ENCODE results near the gene PCARE.
"Not testable (repeated sequence)": the region's sequence is repeated elsewhere in the genome, so short reads cannot be mapped to it uniquely, and the experiment has no call there.

Gene PCARE

DNA sequence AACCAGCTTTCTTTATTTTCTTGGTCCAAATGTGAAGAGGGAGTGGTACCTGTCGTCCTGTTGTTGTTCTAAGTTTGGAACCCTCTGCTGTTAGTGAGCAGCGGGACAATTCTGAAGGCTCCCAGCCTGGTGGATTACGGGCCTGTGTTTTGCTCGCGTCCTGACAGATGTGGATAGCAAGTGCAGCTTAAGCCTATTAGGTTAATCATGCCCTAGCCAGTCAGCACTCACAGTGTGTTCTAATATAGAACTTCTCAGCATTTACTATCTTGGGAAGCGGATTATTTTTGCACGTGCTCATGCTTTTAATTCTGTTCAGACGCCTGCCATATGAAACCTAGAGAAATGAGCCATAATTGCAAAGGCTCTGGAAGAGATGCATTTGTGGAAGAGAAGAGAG is at the start of gene PCARE:
PCARE (minus strand) TSS at position 113 of the 400 bp plus-strand sequence. CDS start 262 bp downstream, outside the sequence.
- DNase-seq, result peak; percentile 52

DNA sequence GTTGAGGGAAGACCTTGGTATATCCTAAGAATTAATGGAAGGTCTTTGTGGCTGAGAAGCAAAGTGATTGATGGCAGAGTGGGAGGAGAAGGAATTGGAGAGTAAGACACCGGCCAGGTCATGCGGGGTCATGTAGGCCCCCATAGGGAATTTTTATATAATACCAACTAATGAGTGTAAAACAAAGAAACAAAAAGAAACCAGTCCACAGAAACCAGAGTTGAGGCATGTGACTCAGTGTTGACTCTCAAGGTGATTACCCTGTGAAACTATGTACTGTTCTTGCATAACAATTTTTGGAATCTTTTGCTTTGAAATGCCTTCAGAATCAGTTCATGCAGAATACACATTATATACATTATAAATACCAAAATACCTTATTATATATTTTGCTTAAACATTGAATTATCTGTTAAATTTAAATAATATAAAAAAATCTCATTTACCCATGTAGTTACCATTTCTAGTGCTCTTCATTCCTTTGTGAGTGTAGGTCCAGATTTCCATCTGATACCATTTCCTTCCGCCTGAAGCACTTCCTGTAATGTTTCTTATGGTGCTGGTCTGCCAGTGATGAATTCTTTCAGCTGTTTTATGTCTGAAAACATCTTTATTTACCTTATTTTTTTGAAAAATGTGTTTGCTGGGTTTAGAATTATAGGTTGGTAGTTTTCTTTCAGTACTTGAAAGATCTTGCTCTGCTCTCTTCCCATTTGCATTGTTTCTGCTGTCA is 49.5 kb upstream of the PCARE start:
- DNase-seq, result no peak

DNA sequence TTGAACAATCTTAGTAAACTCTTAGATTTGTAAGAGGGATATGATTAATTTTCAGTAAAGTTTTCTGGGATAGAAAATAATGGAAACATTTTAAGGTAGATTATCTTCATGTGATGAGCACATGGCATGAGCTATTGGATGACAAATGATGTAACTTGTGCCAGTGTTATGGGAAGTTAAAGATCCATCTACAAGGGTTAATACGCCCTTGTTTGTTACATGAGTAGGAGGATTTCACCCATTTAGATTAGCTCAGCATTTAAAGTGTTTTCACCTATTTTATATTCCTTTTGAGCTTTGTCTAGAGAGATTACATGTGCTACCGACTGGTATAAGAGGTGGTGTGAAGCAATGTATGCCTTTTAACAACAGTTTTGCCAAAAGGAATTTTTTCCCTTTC is 46.5 kb upstream of the PCARE start:
- no peak for DNase-seq

DNA sequence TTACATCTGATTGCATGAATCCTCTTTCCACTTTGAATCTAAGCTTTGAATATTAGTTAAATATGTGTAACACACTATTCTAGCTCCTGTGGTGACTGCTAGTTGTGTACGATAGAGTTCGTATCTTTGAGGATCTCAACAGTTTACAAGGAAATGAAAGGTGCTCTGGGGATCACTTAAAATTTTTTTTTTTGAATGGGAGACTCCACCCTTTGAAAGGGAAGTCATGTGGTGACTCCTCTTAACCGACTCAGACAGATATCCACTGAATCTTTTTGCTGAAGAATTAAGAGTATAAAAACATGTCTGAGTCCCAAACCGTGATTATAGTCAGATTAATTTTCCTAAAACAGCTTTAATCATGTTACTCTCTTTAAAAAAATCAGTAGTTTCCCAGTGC is 44.9 kb upstream of the PCARE start:
- no peak for DNase-seq

DNA sequence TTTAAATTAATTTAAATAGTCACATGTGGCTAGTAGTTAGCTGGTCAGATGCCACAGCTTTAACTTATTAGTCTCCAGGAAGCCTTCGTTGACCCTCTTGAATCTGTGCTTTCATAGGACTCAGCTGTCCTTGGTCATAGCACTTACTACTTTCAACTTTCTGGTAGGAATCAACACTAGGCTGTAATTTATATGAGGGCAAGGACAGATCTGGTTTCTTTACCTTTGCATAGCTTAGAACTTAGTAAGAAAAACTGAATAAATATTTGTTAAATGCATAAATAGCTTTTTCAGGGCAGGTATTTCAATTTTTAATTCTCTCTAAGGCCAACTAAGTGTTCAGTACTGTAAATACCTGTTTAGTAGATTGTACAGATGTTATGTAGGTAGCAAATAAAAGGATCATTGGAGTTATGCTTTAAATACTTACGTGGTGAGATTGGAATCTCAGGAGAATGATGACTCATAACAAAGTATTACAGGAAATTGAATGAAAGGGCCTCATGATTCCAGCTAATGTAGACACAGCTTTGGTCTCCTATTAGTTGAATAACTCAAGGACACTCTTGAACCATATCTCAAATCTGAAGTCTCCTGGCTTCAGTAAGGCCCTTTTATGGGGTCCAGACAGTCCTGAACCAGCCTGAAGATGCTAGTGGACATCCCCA is 43.4 kb upstream of the PCARE start:
- no peak for DNase-seq

DNA sequence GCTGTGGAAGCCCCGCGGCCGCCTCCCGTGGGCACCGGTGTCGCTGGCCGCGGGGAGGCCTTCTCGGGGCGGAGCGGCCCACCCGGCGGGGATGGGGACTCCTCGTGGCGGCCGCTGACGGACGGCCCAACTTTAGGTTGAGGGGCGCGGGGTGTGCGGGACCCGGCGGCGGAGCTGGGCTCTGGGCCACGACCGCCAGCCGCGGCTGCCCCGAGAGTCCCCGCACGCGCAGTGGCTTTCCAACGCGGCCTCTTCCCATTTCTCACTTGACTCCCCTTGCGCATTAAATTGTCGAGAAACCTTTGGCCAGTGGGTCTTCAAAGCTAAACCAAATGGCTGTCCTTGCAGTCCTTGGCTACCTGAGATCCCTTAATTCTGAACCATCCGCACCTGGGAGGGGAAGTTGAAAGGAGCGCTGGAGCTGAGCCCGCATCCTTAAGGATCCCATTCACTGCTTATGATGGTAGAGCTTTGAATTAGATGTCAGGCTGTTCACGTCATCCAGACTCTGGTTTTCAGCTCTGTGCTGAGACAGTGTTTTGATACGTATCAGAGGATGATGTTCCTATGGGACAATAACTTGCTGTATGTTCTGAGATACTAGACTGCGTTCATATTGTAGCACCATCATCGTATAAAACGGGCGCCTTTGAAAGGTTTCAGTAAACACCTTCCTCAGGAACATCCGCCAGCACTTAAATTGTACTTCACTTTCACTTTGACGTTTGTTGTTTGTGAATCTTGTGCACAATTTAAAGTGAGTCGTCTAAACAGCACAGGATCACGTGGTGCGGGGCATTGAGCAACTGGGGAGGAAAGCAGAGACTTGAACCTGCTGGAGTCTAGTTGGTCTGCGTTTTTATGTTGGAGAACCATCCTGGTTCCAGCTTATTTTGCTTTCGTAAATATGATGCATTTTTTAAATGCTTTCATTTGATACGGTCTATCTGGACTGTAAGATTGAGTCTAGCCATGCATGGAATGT is 41.8 kb upstream of the PCARE start:
- DNase-seq, result peak; percentile 72

DNA sequence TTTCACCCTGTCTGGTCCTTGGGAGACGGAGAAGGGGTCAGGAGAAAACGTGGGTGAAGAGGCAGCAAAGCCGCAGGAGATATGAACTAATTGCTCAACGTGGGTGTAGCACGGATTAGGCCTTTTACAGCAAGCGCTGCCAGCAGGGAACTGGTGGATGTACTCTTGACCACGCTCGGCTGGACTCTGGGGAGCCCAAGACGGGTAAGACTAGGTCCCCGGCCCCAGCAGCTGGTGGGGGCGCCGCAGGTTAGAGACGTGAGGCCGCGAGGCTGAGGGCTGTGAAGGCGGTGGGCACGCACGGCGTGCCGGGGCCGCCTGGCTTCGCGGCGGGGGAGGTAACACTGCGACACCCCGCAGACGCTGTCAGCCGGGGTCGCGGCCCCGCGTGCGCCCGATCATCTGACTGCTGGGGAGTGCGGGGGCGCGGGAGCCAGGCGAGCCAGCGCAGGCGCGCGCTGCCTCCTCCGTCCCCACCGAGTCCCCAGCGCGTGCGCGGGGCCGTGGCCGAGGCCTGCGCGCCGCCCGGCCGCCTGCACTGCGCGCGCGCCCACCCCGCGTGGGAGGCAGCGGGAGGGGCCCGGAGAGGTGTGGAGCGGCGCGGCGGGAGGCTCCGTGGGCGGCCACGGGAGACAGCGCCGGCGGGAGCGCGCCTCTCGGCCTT is 40.8 kb upstream of the PCARE start, which contains the start of gene CLIP4:
CLIP4 (plus strand) TSS at position 470 of the 664 bp plus-strand sequence. CDS start 5,974 bp downstream, outside the sequence.
- peak; percentile 68 for DNase-seq

DNA sequence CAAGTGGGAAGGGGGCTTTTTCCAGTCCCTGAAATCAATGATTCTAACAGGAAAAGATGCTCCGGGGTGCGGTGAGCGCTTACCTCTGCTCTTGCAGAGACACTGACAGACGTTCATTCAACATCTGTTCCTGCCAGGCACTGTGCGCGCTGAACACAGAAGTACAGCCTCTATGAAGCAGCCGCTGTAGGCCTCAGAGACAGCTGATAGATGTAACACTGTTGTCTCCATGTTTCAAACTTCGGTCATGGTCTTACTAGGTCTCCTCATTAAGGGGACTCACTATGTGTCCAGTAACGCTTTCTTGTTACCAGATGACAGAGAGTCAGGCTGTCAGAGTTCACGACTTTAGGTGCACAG is 40.2 kb upstream of the PCARE start:
- peak; percentile 85 for DNase-seq

DNA sequence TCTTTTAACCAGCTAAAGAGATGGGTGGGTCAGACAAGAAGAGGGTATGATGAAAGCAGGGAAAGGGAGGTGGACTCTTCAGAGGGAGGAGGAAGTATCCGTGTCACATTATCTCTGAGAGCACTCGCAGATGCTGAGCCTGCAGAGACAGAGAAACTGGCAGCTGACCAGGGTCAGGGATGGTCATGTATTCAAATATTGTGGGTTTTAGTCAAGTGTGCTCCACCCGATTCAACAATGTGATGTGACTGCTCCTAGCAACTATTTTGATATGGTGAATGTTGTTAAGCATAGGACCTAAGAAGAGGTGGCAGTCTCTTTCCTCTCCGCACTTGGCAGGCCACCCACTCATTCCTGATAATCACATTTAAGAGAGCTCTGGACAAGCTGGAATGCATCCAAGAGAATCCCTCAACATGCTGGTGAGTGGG is 39.6 kb upstream of the PCARE start:
- DNase-seq, result no peak

DNA sequence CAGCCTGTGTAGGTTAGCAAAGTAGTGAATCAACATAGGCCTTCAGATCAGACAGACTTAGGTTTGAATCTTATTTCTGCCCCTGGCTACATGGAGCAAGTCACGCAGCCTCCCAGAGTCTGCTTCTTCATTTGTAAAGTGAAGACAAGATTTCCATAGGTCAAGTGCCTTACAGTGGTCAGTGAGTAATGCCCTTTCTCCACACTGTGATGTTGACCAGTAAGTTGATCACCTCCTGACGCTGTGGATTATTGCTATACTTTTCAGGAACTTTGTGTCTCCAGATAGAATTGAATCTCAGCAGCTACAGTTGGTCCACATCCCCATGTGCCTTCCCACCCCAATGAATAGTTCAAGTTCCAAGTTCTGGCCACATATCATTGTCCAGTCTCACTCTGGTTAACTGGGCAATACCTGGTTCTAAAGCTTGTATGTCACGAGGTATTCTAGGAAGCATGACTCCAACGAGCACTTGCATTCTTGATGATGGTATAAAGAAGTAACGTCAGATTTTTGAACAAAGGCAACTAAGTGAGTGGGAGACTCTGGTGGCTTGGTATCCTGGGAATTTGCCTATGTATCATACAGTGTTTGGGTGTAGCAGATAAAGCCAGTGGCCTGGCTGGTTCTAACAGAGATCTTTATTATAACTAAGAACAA is 38.8 kb upstream of the PCARE start:
- DNase-seq, result no peak

DNA sequence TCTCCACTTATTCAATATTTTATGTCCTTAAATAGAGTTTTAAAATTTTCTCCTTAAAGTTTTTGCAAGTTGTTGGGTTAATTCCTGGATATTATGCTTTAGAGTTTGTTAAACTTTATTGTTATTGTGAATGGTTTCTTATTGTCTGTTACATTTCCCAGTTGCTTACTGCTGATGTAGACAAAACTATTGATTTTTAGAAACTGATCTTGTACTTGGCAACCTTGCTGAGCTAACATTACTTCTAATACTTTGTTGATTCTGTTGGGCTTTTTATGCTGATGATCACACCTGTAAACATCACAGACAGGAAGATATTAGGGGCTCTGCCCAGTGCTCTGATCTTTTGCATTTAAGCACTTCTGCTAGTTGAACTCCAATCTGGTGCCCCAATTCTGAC is 38.1 kb upstream of the PCARE start:
- no peak for DNase-seq

DNA sequence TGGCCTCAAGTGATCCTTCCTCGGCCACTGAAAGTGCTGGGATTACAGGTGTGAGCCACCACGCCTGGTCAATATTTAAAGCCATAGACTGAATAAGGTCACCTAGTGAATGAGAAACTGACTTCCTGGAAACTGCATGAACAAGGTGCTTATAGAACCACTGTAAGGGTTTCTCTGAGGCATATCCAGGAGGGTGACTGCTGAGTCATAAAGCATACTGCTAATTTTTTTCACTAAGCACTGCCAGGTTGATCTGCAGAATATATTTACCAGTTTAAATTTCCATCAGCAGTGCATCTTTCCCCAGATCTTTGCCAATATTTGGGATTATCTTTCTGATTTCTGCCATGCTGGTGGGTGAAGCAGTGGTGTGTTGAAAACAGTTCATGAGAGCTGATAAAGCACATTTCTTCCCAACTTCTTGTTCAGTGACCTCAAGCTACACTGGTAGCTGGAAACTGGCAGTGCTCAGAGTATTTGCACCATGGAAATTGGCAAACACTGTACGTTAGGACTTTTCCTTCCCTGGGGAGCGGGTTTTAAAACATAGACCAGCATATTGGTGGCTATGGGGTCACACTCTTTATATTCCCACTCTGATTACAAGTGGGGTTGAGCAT is 36.7 kb upstream of the PCARE start:
- peak; percentile 32 for DNase-seq

DNA sequence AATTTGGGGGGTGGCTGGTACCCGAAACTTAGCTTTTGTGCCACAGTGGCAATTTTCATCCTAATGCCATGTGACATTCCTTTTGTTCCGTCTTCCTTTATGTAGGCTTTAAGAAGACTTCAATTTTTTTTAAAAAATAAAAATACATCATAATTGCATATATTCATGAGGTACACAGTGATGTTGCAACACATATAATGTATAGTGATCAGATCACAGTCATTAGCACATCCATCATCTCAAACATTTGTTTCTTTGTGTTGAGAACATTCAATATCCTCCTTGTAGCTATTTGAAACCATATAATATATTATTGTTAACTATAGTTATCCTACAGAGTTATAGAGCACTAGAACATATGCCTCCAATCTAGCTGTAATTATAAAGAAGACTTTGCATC is 34.9 kb upstream of the PCARE start:
- DNase-seq, result no peak

DNA sequence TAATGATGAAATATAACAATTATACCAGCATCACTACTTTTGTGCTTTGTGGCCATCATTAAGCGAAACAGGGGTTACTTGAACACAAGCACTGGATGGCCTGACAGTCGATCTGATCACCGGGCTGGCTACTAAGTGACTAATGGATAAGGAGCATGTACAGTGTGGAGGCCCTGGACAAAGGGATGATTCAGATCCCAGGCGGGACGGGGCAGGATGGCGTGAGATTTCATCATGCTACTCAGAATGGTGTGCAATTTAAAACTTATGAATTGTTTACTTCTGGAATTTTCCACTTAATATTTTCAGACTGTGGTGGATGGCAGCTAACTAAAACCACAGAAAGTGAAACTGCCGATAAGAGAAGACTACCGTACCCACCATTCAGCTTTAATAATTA is 33.9 kb upstream of the PCARE start:
- no peak for DNase-seq

DNA sequence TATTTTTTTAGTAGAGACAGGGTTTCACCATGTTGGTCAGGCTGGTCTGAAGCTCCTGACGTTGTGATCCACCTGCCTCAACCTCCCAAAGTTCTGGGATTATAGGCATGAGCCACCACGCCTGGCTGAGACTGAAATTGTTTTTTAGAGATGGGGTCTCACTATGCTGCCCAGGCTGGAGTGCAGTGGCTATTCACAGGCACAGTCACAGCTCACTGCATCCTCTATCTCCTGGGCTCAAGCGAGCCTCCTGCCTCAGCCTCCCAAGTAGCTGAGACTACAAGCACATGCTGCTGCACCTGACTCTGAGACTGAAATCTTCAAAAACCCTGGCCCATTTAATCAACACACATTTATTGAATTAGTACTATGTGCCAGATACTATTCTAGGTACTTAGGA is 33.2 kb upstream of the PCARE start:
- not testable (repeated sequence) for DNase-seq

DNA sequence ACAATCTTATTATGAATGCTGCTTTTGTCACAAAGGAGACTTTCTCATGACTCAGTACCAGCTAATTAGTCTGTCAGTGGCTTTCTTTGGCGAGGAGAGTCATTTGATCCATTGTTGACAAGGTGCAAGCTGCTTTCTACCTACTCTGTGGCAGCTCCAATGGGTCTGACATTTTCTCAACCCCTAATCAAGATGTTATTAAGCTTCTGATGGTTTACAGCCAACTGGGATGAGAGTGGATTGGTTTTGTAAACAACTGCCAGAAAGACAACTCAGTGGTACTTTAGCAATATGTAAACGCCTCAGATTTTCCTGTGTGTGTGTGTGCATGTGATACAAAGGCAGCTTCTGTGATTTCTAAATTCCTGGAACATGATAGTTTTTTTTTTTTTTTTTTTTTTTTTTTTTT is 32.7 kb upstream of the PCARE start:
- DNase-seq, result peak; percentile 98

DNA sequence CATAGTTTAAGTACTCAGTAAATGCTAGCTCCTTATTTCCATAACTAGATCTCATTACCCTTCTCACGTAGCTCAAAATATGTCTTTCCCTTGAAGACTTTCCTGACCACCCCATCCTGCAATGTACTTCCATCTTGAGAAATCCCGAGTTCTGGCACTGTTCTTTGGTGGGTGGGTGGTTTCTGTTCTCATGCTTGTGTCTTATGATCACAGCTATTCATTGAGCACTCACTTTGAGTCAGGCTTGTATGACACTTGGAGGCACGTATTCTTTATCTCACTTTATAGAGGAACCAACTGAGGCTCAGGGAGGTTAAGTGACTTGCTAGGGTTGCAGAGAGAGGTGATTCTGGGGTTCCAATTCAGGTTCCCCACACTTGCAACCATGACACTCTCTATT is 31.9 kb upstream of the PCARE start:
- peak; percentile 44 for DNase-seq

DNA sequence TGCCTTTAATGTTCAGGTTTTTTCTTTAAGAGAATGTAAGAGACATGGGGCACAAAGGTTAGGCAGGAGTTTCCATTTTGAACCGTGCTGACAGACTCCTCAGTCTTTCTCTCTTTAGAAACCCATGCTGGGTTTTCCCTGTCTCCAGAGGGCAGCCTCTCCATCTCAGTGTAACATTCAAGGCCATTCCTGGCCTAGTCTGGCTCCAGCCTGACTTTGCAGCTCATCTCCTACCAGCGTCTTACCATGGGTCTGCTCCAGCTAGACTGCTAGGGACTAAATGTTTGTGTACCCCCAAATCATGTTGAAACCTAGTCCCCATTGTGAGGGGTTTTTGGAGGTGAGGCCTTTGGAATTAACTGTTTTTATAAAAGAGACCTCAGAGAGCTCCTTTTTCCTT is 31.1 kb upstream of the PCARE start:
- peak; percentile 39 for DNase-seq

DNA sequence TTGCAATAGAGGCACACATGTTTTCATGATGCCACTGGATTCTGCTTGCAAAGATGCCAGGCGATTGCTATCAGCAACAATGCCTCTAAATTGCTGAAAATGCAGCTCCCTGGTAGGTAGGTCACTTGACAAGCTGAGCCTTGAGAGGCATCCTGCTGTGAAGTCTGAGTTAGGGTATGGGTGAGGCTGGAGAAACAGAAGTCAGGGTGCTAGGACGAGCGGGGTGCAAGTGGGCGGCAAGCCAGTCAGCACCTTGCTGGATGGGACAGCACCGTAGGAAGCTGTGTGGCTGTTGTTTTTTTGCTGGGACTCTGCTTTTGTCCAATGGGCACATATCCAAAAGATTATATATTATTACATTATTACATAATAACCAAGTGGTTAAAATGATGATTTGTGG is 30.4 kb upstream of the PCARE start:
- no peak for DNase-seq

DNA sequence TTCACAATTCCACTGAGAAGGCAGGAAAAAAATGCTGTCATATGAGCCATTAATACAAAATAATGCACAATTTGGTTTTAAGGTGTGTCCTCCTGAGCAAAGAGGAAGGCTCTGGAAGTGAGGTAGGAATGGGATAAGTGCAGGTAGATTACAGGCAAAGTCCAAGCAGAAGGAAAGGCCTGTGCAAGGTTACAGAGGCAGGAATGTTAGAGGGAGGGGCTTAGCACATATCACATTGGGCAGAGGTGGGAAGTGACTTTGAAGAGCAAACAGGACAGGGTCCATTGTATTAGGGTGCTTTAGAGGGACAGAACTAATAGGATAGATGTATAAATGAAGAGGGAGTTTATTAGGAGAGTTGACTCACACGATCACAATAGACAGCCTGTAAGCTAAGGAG is 26.2 kb upstream of the PCARE start:
- no peak for DNase-seq

DNA sequence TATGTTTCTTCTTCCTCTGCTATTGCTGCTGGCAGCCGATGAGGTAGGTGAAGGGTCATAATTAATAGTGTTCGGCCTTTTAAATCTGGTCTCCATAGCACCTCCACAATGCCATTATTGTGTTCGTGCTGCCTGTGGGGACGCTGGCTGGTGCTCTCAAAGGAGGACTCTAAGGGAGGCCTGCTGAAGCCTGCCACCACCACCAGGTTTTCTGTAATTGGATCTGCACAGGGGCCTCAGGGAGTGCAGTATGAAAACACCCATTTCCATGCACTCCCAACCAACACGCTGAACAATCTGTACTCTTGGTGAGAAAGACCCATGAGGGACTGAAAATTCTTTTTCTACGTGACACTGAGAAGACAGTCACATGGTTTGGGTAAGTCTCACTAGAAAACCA is 23.2 kb upstream of the PCARE start:
- DNase-seq, result peak; percentile 86

DNA sequence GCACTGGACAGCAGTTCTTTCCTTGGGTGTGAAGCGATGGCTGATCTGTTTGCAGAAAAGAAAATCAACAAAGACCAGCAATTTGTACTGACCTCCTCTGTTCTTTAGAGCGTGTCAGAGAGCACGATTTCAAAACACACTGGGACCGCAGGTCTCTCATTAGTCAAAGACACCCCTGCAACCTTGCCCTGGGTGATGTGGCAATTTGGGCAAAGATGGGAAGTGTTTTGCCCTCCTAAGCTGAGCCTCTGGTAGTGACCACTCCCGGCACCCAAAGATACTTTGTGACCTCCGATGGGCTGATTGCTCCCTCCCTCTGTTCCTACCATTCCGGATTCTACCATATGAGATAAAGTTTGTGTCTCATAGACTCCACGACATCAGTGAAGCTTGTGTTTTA is 22.6 kb upstream of the PCARE start:
- no peak for DNase-seq
